ENCODE results near the gene ZCCHC8.
A peak's percentile ranks its signal among the peaks of the same experiment; 100 is the strongest.

Gene ZCCHC8

DNA sequence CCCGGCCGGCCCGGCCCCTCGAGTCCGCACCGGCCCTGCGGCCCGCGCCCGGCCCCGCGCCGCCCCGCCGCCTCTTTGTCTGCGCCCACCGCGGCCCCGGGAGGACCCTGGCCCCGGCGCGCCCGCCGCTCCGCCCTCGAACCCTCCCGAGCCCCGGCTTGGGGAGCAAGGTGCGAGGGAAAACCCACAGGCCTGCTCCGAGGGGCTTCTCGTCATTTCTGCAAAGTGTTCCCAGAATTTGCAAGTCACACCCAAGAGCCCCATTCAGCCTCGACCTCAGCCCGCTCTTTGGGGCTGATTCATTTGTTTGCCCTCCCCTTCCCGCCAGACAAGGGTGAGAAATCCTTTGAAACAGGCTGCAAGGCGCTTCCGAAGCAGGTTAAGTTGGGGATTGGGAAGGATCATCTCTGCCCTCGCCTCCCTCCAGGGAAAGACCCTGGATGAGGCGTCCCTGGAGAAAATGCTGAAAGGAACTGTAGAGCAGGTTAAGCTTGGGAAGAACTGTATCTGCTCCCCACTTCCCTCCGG, 77.9 kb downstream of the ZCCHC8 start:
- DNase-seq: no peak

DNA sequence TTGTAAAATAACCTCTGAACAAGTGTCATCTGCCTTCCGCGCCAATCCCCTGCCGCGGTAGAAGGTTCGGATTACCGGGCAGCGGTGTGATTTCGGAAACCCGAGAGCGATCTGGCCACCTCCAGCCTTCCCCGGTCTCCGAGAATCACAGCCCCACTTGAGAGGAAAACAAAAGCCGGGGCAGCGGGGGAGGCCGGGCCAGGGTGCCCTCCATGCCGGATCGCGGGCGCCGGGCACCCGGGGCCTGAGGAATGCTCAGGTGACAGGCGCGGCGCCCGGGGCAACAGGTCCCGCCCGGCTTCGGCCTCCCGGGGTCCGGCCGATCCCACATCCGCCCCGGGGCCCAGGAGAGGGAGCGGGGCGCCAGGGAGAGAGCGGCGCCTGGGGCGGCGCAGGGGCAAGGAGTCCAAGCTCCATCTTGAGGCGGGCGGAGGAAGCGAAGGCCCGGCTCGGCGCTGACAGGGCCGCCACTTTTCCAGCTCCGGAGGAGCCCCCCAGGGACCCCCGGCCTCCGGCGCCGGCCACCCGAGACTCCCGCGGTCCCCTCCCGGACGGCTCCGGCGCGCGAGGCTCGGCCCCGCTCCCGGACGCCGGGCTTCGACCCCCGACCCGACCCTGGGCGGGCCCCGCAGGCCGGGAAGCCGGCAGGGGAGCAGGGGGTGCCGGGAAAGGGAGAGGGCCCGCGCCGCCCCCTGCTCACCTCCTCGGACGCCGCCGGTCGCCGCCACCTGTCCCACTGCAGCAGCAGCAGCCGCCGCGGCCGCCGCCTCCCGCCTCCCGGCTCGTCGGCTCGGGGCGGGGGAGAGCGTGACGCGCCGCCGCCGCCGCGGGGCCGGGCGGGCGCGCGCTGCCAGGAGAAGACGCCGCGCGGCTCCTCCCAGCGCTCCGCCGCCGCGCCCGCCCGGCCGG, 78.7 kb downstream of the ZCCHC8 start, which contains the start of gene CLIP1:
Gene CLIP1, minus strand, starts transcription at position 849 of the 909 bp plus-strand sequence. CDS start 42,217 bp downstream, outside the sequence.
- DNase-seq: peak; percentile 43
